SK-N-SH treated with all-trans-retinoic acid at 6 μM for 48 hours (cell line): Measurements from ENCODE around the gene PRUNE2.

Source experiments
- ATAC-seq: fragments of 200-7000 bp; cut with Tn5 transposase; 3 replicates; pipeline ENCODE4 v1.9.1; 2020; ENCODE audit warnings: mild to moderate bottlenecking, moderate library complexity
- ARNTL ChIP-seq: fragments of 450-650 bp; formaldehyde crosslinking; IDR thresholded peaks from 2 replicates; pipeline ENCODE4 v1.5.0; 2020; ENCODE audit warnings: low read depth, mild to moderate bottlenecking, moderate library complexity, borderline replicate concordance
- BACH2 ChIP-seq: fragments of 250-450 bp; sonication (Bioruptor Pico); IDR thresholded peaks from 2 replicates; pipeline ENCODE4 v1.9.0; 2021; ENCODE audit warnings: mild to moderate bottlenecking, borderline replicate concordance
- CREB5 ChIP-seq: fragments of 250-450 bp; sonication (Bioruptor Pico); IDR thresholded peaks from 2 replicates; pipeline ENCODE4 v1.5.1; 2020; ENCODE audit warnings: low read depth, mild to moderate bottlenecking, moderate library complexity
- CSDC2 ChIP-seq: fragments of 250-450 bp; sonication (Bioruptor Pico); IDR thresholded peaks from 2 replicates; pipeline ENCODE4 v1.5.0; 2020; ENCODE audit warnings: mild to moderate bottlenecking, moderate library complexity
- ESRRG ChIP-seq: fragments of 250-450 bp; sonication (Bioruptor Pico); IDR thresholded peaks from 2 replicates; pipeline ENCODE4 v1.6.1; 2021; ENCODE audit warnings: mild to moderate bottlenecking
- GLIS3 ChIP-seq: fragments of 250-450 bp; sonication (Bioruptor Pico); IDR thresholded peaks from 2 replicates; pipeline ENCODE4 v1.5.0; 2020; ENCODE audit warnings: mild to moderate bottlenecking, moderate library complexity
- ISL1 ChIP-seq: fragments of 250-450 bp; sonication (Bioruptor Pico); IDR thresholded peaks from 2 replicates; pipeline ENCODE4 v2.1.2; 2022; ENCODE audit warnings: mild to moderate bottlenecking, moderate library complexity
- OSR1 ChIP-seq: fragments of 250-450 bp; sonication (Bioruptor Pico); IDR thresholded peaks from 2 replicates; pipeline ENCODE4 v1.8.0; 2022; ENCODE audit warnings: moderate library complexity, mild to moderate bottlenecking, inconsistent platforms
- POU6F1 ChIP-seq: fragments of 250-450 bp; sonication (Bioruptor Pico); IDR thresholded peaks from 2 replicates; pipeline ENCODE4 v1.8.0; 2021; ENCODE audit warnings: low read depth, mild to moderate bottlenecking, moderate library complexity, borderline replicate concordance
- PPARA ChIP-seq: fragments of 250-450 bp; sonication (Bioruptor Pico); IDR thresholded peaks from 2 replicates; pipeline ENCODE4 v1.5.0; 2020; ENCODE audit warnings: mild to moderate bottlenecking, borderline replicate concordance
- SNAI2 ChIP-seq: fragments of 250-450 bp; sonication (Bioruptor Pico); IDR thresholded peaks from 2 replicates; pipeline ENCODE4 v1.5.0; 2020; ENCODE audit warnings: mild to moderate bottlenecking, moderate library complexity
- TCF4 ChIP-seq: fragments of 250-450 bp; sonication (Bioruptor Pico); IDR thresholded peaks from 2 replicates; pipeline ENCODE4 v1.8.0; 2021; ENCODE audit warnings: mild to moderate bottlenecking, moderate library complexity, borderline replicate concordance
- TOX ChIP-seq: fragments of 250-450 bp; sonication (Bioruptor Pico); IDR thresholded peaks from 2 replicates; pipeline ENCODE4 v1.8.0; 2021; ENCODE audit warnings: mild to moderate bottlenecking, moderate library complexity, borderline replicate concordance
- ZC3H10 ChIP-seq: fragments of 250-450 bp; sonication (Bioruptor Pico); IDR thresholded peaks from 2 replicates; pipeline ENCODE4 v1.5.1; 2021; ENCODE audit warnings: mild to moderate bottlenecking, moderate library complexity
- ZFP3 ChIP-seq: fragments of 250-450 bp; sonication (Bioruptor Pico); IDR thresholded peaks from 2 replicates; pipeline ENCODE4 v1.5.0; 2020; ENCODE audit warnings: mild to moderate bottlenecking, moderate library complexity
- ZNF565 ChIP-seq: fragments of 450-650 bp; formaldehyde crosslinking; conservative IDR thresholded peaks from 2 replicates; pipeline ENCODE4 v1.5.0; 2020; ENCODE audit warnings: low read depth, mild to moderate bottlenecking, moderate library complexity
- ZNF70 ChIP-seq: fragments of 450-650 bp; formaldehyde crosslinking; IDR thresholded peaks from 2 replicates; pipeline ENCODE4 v1.5.0; 2020; ENCODE audit warnings: mild to moderate bottlenecking, moderate library complexity
- ZNF8 ChIP-seq: fragments of 450-650 bp; formaldehyde crosslinking; IDR thresholded peaks from 2 replicates; pipeline ENCODE4 v1.5.0; 2020; ENCODE audit warnings: mild to moderate bottlenecking, moderate library complexity
- TF ChIP-seq, protein P1 (sequence below): fragments of 250-450 bp; sonication (Bioruptor Pico); IDR thresholded peaks from 2 replicates; pipeline ENCODE4 v1.8.0; 2020; ENCODE audit warnings: mild to moderate bottlenecking, moderate library complexity, borderline replicate concordance
- TF ChIP-seq, protein P2 (sequence below): fragments of 250-450 bp; sonication (Bioruptor Pico); IDR thresholded peaks from 2 replicates; pipeline ENCODE4 v1.5.0; 2020; ENCODE audit warnings: mild to moderate bottlenecking, moderate library complexity
- TF ChIP-seq, protein P3 (sequence below): fragments of 250-450 bp; sonication (Bioruptor Pico); IDR thresholded peaks from 2 replicates; pipeline ENCODE4 v1.5.1; 2021; ENCODE audit warnings: mild to moderate bottlenecking, moderate library complexity

PRUNE2 gene

DNA sequence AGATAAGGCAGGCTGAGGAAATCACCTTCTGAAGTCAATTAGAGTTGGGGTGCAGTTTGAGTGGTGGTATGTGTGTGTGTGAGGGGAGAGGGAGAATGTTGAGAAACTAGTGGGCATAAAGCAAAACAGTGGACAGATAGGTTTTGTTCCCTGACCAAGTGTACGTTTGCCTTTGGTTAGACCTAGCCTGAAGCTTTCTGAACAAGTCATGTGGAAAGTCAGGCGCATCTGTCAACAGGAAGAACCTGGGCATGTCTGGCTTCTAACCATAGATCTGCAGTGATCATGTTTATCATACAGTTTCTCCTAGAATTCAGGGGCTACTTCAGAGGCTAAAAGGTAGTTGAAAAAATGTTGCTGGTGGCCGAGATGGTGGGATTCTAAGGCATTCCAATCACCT lies 284.9 kb downstream of the PRUNE2 start:
- no peak for ATAC-seq
- TF ChIP-seq OSR1 (CRISPR knock-in tag) = no peak
- TF ChIP-seq ZFP3 (CRISPR knock-in tag) = no peak
- TF ChIP-seq PPARA (CRISPR knock-in tag) = no peak
- no peak for TF ChIP-seq SNAI2 (CRISPR knock-in tag)
- TF ChIP-seq GLIS3 (CRISPR knock-in tag) = no peak
- TF ChIP-seq ZNF8 (CRISPR knock-in tag) = no peak
- TF ChIP-seq CSDC2 (CRISPR knock-in tag) = no peak
- no peak for TF ChIP-seq ISL1 (CRISPR knock-in tag)
- TF ChIP-seq, protein P1, sequence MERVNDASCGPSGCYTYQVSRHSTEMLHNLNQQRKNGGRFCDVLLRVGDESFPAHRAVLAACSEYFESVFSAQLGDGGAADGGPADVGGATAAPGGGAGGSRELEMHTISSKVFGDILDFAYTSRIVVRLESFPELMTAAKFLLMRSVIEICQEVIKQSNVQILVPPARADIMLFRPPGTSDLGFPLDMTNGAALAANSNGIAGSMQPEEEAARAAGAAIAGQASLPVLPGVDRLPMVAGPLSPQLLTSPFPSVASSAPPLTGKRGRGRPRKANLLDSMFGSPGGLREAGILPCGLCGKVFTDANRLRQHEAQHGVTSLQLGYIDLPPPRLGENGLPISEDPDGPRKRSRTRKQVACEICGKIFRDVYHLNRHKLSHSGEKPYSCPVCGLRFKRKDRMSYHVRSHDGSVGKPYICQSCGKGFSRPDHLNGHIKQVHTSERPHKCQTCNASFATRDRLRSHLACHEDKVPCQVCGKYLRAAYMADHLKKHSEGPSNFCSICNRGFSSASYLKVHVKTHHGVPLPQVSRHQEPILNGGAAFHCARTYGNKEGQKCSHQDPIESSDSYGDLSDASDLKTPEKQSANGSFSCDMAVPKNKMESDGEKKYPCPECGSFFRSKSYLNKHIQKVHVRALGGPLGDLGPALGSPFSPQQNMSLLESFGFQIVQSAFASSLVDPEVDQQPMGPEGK = no peak
- TF ChIP-seq, protein P2, sequence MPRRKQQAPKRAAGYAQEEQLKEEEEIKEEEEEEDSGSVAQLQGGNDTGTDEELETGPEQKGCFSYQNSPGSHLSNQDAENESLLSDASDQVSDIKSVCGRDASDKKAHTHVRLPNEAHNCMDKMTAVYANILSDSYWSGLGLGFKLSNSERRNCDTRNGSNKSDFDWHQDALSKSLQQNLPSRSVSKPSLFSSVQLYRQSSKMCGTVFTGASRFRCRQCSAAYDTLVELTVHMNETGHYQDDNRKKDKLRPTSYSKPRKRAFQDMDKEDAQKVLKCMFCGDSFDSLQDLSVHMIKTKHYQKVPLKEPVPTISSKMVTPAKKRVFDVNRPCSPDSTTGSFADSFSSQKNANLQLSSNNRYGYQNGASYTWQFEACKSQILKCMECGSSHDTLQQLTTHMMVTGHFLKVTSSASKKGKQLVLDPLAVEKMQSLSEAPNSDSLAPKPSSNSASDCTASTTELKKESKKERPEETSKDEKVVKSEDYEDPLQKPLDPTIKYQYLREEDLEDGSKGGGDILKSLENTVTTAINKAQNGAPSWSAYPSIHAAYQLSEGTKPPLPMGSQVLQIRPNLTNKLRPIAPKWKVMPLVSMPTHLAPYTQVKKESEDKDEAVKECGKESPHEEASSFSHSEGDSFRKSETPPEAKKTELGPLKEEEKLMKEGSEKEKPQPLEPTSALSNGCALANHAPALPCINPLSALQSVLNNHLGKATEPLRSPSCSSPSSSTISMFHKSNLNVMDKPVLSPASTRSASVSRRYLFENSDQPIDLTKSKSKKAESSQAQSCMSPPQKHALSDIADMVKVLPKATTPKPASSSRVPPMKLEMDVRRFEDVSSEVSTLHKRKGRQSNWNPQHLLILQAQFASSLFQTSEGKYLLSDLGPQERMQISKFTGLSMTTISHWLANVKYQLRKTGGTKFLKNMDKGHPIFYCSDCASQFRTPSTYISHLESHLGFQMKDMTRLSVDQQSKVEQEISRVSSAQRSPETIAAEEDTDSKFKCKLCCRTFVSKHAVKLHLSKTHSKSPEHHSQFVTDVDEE (CRISPR knock-in tag) = no peak
- no peak for TF ChIP-seq ARNTL (CRISPR knock-in tag)
- no peak for TF ChIP-seq ZNF565 (CRISPR knock-in tag)
- TF ChIP-seq ZC3H10 = no peak
- no peak for TF ChIP-seq POU6F1 (CRISPR knock-in tag)
- TF ChIP-seq, protein P3, sequence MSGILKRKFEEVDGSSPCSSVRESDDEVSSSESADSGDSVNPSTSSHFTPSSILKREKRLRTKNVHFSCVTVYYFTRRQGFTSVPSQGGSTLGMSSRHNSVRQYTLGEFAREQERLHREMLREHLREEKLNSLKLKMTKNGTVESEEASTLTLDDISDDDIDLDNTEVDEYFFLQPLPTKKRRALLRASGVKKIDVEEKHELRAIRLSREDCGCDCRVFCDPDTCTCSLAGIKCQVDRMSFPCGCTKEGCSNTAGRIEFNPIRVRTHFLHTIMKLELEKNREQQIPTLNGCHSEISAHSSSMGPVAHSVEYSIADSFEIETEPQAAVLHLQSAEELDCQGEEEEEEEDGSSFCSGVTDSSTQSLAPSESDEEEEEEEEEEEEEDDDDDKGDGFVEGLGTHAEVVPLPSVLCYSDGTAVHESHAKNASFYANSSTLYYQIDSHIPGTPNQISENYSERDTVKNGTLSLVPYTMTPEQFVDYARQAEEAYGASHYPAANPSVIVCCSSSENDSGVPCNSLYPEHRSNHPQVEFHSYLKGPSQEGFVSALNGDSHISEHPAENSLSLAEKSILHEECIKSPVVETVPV = no peak
- no peak for TF ChIP-seq TCF4 (CRISPR knock-in tag)
- no peak for TF ChIP-seq BACH2 (CRISPR knock-in tag)
- TF ChIP-seq ESRRG (CRISPR knock-in tag) = no peak
- TF ChIP-seq ZNF70 (CRISPR knock-in tag) = no peak
- no peak for TF ChIP-seq TOX (CRISPR knock-in tag)

GRCh38 chr9:76620581-76620980 lies 285.3 kb downstream of the PRUNE2 start:
- TF ChIP-seq ARNTL (CRISPR knock-in tag) (no peak), ZFP3 (CRISPR knock-in tag) (no peak), ZNF70 (CRISPR knock-in tag) (no peak), GLIS3 (CRISPR knock-in tag) (no peak), ZNF8 (CRISPR knock-in tag) (no peak), TCF4 (CRISPR knock-in tag) (no peak), CREB5 (no peak), PPARA (CRISPR knock-in tag) (no peak), CSDC2 (CRISPR knock-in tag) (no peak)
- TF ChIP-seq, protein P2 (CRISPR knock-in tag) = no peak
- no peak for ATAC-seq
